Epithelial cell of esophagus (primary cell): ENCODE data around the gene HSPA4.
"Not testable (repeated sequence)": the region's sequence is repeated elsewhere in the genome, so short reads cannot be mapped to it uniquely, and the experiment has no call there.

ENCODE experiments used
- DNase-seq: peaks from one replicate; pipeline ENCODE4 v3.0.0; 2010; ENCODE audit warnings: low read depth
- H3K4me3 ChIP-seq: 2 replicates; pipeline ENCODE4 v1.5.1; 2011; ENCODE audit warnings: mild to moderate bottlenecking, low read length, control low read depth
- CTCF ChIP-seq: IDR thresholded peaks from 2 replicates; pipeline ENCODE4 v1.5.1; 2011; ENCODE audit warnings: low read depth, mild to moderate bottlenecking, low read length, control low read depth, inconsistent platforms; ENCODE audit not compliant: insufficient read depth; ENCODE audit errors: missing control alignments

Gene HSPA4

GRCh38 chr5:133026664-133027153, 25.1 kb upstream of the HSPA4 start:
- no peak for DNase-seq
- peak overlapping the region; percentile 95 for H3K4me3 ChIP-seq
- no peak for TF ChIP-seq CTCF

DNA sequence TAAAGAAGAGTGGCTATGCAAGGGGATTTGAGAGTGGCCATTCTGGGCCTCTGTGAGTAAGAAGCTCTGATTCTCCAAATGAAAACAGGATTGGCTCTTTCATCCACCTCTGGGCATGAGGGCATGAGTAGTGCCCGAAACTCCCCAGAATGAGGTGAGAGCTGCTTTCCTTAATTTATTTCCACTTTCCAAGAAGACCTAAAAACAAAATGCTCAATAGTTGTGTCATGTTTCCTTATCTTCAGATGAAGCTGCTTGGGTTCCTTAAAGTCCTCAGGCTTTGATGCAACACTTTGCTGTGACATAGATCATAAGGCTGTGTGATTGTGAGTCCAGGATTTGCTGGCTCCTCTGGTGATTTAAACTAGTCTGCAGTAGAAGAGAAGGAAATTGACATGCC, 22.4 kb upstream of the HSPA4 start:
- no peak for DNase-seq
- H3K4me3 ChIP-seq: no peak overlapping the region
- TF ChIP-seq CTCF: no peak

DNA sequence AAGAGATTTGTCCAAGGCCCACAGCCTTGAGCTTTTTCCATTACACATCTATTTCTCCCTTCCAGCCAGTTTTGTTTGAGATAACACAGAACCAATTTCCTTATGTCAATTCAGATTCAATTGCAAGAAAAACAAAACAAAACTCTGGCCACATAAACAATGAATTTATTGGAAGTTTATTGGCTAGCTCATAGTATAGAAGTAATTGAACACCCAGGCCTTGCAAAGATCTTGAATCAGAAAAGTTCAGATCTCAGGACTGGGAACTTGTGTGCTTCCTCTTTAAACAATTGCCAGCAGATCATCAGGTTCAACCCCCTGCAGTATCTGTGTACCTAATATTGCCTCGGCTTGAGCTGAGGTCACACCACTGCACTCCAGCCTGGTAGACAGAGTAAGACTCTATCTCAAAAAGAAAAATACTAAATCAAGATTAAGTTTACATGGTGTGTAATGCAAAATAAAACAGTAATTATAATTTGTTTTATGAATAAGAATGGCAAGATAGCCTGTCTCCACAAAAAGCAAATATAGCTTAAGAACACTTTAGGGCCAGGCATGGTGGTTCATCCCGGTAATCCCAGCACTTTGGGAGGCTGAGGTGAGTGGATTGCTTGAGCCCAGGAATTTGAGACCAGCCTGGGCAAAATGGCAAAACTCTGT, 21.3 kb upstream of the HSPA4 start:
- H3K4me3 ChIP-seq: no peak overlapping the region
- DNase-seq: no peak
- no peak for TF ChIP-seq CTCF

DNA sequence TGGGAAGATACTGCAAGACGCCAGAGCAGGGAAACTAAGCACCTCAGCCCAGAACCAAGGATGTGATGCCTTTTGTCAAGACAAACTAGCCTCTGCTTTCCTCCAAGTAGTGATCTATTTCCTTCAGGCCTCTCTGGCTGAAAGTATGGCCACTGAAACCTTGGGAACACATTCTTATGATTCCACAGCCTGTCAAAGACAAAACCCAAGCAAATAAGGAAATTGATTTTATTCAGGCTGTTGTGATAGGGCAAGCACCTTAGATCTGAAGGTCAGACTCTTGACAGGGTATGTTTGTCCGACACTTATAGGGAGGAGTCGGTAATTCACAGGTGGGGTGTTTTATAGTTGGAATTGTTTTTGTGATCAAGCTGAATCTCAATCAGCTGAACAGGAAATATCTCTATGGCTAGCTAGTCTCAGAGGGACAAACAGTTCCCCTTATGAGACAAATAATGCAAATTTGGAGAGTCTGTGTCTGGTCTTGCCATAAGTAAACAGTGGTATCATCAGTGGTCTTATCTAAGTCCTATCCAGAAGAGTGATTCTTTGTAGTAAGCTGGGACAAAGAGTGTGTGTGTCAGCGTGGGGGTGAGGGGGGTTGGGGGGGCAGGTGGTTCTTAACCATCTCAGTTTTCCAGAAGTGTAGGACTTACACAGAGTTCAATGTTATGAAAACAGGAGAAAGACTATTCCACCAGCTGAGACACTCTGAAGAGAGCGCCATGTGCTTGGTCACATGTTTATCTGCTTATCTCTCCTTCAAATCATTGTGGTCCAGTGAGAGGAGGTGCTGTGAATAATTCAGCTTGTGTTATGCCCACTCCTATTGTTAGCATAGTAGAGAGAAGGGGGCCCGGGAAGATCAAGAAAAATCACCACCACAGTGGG, 18.7 kb upstream of the HSPA4 start:
- no peak for TF ChIP-seq CTCF
- no peak for DNase-seq
- no peak overlapping the region for H3K4me3 ChIP-seq

DNA sequence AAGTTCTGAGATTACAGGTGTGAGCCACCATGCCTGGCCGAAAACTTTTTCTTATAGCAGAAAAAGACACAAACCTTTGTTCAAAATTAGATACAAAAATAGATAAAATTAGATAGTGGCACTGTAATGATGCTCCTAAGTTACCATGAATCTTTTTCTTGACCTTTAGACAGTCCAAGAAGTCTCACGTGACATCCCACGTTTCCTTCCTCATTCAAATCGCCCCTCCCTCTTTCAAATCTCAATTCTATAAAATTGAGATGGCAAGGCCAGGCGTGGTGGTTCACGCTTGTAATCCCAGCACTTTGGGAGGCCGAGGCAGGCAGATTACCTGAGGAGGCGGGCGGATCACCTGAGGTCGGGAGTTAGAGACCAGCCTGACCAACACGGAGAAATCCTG, 17.7 kb upstream of the HSPA4 start:
- no peak overlapping the region for H3K4me3 ChIP-seq
- DNase-seq: no peak
- TF ChIP-seq CTCF: no peak

- no peak for TF ChIP-seq CTCF
- no peak overlapping the region for H3K4me3 ChIP-seq
- no peak for DNase-seq
Observed at GRCh38 chr5:133035224-133035623, 16.6 kb upstream of the HSPA4 start.

DNA sequence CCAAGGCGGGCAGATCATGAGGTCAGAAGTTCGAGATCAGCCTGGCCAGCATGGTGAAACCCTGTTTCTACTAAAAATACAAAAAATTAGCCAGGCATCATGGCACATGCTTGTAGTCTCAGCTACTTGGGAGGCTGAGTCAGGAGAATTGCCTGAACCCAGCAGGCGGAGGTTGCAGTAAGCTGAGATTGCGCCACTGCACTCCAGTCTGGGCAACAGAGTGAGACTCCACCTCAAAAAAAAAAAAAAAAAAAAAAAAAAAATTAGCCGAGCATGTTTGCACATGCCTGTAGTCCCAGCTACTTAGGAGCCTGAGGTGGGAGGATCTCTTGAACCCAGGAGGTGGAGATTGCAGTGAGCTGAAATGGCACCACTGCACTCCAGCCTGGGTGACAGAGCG, 15.1 kb upstream of the HSPA4 start:
- not testable (repeated sequence) for H3K4me3 ChIP-seq

More for the DNA sequence above, 15.1 kb upstream of the HSPA4 start:
- DNase-seq: peak; percentile 39
